ENCODE results near the gene MORC1. TPM values are rescaled to one million over a fixed set of nuclear protein-coding genes. Genes with fewer than 3 reads are reported as not detected.

The MORC1 gene
- total and polyA plus RNA-seq, 12 donors: 0.06 to 0.15 (median 0.11) TPM; not detected in 9

DNA sequence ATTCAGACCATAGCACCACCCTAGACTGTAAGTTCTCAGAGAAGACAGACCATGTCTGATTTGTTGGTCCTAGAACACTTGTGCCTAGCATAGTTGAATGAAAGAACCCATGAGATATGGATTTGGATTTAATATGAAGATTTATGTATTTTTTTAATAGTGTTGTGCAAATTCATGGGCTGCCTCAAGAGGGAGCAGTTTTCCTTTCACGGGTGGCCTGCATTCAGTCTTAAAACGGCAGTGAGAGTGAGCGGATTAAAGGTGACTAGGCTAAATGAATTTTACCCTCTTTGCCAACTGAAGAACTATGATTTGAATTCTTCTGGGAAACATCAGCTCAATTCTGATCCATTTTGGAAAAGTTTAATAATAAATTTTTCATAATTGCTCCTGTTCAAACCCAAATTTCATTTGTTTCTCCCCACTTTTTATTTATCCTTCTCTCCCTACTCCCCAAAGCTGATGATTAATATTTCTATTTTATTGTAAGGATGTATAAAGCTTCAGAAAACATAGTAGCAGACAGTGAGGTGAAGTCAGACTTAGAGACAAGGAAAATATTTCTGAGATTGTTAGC is 67.3 kb downstream of the MORC1 start:
- Histone ChIP-seq H3K27ac (no peak overlapping the region), H3K36me3 (replicated peaks in 1 of 2) (no peaks in the 10 kb centered on the region), H3K4me3 (no peak overlapping the region), H3K4me1 (replicated peaks in 1 of 2) (no peaks in the 10 kb centered on the region), H3K9me3 (replicated peaks in 1 of 3) (no peaks in the 10 kb centered on the region), H3K27me3 (no peaks in the 10 kb centered on the region)
- WGBS, 4 donors: 32 to 43% (median 37%) methylated on average over 3 of the region's 3 CpGs
- DNase-seq: peak in 5 of 7 donors; percentile 10 to 31 (median 20)
- no peak for TF ChIP-seq POLR2A (IDR thresholded peaks at IDR 0.05)
- TF ChIP-seq, protein P1, sequence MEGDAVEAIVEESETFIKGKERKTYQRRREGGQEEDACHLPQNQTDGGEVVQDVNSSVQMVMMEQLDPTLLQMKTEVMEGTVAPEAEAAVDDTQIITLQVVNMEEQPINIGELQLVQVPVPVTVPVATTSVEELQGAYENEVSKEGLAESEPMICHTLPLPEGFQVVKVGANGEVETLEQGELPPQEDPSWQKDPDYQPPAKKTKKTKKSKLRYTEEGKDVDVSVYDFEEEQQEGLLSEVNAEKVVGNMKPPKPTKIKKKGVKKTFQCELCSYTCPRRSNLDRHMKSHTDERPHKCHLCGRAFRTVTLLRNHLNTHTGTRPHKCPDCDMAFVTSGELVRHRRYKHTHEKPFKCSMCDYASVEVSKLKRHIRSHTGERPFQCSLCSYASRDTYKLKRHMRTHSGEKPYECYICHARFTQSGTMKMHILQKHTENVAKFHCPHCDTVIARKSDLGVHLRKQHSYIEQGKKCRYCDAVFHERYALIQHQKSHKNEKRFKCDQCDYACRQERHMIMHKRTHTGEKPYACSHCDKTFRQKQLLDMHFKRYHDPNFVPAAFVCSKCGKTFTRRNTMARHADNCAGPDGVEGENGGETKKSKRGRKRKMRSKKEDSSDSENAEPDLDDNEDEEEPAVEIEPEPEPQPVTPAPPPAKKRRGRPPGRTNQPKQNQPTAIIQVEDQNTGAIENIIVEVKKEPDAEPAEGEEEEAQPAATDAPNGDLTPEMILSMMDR (IDR thresholded peaks at IDR 0.05): peak; percentile 34 to 58 (median 51)
- intact Hi-C loops (cut with DNase I): loop anchor here in 1 of 2 donors (10.0 kb wide), 1 partner anchor 174 kb away; no protein-coding TSS in a partner anchor

DNA sequence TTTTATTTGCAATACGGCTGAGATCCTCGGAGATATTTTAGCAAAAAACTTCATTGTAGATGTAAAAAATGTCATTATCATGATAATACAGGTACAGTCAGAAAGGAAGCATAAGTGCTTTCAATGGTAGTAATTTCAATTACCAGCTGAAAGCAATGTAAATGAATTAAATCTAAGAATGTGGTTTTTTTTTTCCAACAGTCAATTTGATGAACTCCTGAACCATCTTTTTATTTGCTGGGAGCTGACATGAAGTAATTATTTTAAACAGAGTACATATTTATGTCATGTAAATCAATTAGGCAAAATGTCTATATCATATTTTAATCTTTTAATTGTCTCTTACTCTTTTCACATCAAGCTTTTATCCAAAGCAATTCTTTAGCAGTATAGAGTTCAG is 70.6 kb downstream of the MORC1 start:
- H3K27me3 ChIP-seq: no peaks in the 10 kb centered on the region
- no peak overlapping the region for H3K4me3 ChIP-seq
- intact Hi-C loops (cut with DNase I): no loop called here
- no peak for TF ChIP-seq POLR2A (IDR thresholded peaks at IDR 0.05)
- TF ChIP-seq, protein P1 (IDR thresholded peaks at IDR 0.05): no peak
- WGBS, 4 donors: 72 to 87% (median 82%) methylated on average over 2 of the region's 2 CpGs
- H3K4me1 ChIP-seq (replicated peaks in 1 of 2): no peaks in the 10 kb centered on the region
- no peaks in the 10 kb centered on the region for H3K9me3 ChIP-seq (replicated peaks in 1 of 3)
- no peaks in the 10 kb centered on the region for H3K36me3 ChIP-seq (replicated peaks in 1 of 2)
- H3K27ac ChIP-seq: no peak overlapping the region
- no peak for DNase-seq

DNA sequence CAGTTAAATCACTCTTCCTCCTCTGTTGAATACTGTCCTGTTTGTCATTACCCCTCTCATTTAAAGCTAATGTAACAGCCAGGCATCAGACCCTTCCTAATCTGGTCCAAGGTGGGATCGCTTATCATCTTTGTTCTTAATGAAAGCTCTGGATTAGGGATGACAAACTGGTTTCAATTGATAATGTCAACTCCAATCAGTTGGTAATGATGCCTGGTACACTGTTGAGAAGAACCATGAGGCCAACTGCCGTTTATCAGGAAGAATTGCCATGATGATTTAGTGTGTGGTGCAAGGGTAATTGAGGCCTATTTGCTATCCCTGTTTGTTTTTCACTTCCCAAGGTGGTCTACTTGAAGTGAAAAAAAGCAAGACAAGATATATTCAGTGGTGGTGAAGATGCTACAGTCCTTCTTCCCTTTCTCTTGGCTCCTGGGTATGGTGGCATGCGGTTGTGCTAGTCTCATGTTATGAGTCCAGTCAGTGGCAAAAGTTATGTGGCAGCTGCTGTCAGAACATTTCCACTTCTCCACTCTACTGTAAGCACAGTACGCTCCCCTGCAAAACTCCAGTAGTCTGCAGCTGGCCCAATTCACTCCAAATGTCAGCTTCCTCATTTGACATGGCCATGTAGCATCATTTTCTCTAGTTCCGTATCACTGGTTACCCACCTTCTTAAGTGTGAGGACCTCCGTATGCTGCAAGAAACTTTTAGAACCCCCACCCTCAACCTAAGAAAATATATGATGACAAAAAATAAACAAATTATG is 72.5 kb downstream of the MORC1 start:
- no peaks in the 10 kb centered on the region for H3K27me3 ChIP-seq
- H3K4me1 ChIP-seq (replicated peaks in 1 of 2): no peaks in the 10 kb centered on the region
- no peaks in the 10 kb centered on the region for H3K36me3 ChIP-seq (replicated peaks in 1 of 2)
- DNase-seq: no peak
- intact Hi-C loops (cut with DNase I): no loop called here
- no peaks in the 10 kb centered on the region for H3K9me3 ChIP-seq (replicated peaks in 1 of 3)
- TF ChIP-seq POLR2A (IDR thresholded peaks at IDR 0.05): no peak
- TF ChIP-seq, protein P1 (IDR thresholded peaks at IDR 0.05): no peak
- H3K4me3 ChIP-seq: no peak overlapping the region
- H3K27ac ChIP-seq: no peak overlapping the region
- WGBS, 4 donors: 82 to 85% (median 83%) methylated on average over 6 of the region's 6 CpGs

DNA sequence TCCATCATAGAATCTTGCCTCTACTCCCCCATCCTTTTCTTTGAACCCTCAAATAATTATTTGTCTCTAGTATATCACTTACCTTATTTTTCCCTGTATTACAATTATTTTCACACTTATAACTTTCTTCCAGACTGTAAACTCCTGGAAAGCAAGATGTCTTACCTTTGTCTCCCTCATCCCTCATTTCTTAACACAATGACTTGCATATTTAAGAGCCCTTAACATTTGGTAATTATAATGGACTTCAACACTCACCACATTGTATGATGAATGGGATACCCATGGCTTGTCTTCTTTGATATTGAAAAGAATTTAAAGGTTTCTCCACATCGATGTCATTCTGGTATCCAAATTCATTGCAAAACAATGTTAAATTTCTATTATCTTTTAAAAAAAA is 82.9 kb downstream of the MORC1 start:
- H3K4me3 ChIP-seq: no peak overlapping the region
- no peak overlapping the region for H3K27ac ChIP-seq
- intact Hi-C loops (cut with DNase I): no loop called here
- no peaks in the 10 kb centered on the region for H3K4me1 ChIP-seq (replicated peaks in 1 of 2)
- H3K36me3 ChIP-seq (replicated peaks in 1 of 2): no peaks in the 10 kb centered on the region
- H3K9me3 ChIP-seq (replicated peaks in 1 of 3): no peaks in the 10 kb centered on the region
- TF ChIP-seq, protein P1 (IDR thresholded peaks at IDR 0.05): no peak
- TF ChIP-seq POLR2A (IDR thresholded peaks at IDR 0.05): no peak
- no peaks in the 10 kb centered on the region for H3K27me3 ChIP-seq
- WGBS, 4 donors: 82 to 96% (median 89%) methylated on average over 1 of the region's 1 CpG
- DNase-seq: no peak

All from adrenal gland (tissue), 12 donors.